Measurements from ENCODE around the gene ERF.

ERF gene

GRCh38 chr19:42287017-42287826 lies 32.3 kb upstream of the ERF start:
- DNase-seq: no peak

- DNase-seq: no peak
Measured at GRCh38 chr19:42286349-42287016, 31.6 kb upstream of the ERF start.

- DNase-seq: no peak
Measured at GRCh38 chr19:42285988-42286348, 31.0 kb upstream of the ERF start.

GRCh38 chr19:42285541-42285941 lies 30.6 kb upstream of the ERF start:
- no peak for DNase-seq

- no peak for DNase-seq
Measured at GRCh38 chr19:42284591-42285341, 29.8 kb upstream of the ERF start.

GRCh38 chr19:42284066-42284501 lies 29.2 kb upstream of the ERF start:
- DNase-seq: peak; percentile 84 to 85

- DNase-seq: peak; percentile 95 to 96
Measured at GRCh38 chr19:42283188-42284065, 28.5 kb upstream of the ERF start.

- DNase-seq: no peak
Measured at GRCh38 chr19:42282819-42283187, 27.9 kb upstream of the ERF start.

- no peak for DNase-seq
Measured at GRCh38 chr19:42281827-42282762, 27.2 kb upstream of the ERF start.

GRCh38 chr19:42281146-42281826 lies 26.4 kb upstream of the ERF start:
- DNase-seq: no peak

GRCh38 chr19:42280815-42281145 lies 25.9 kb upstream of the ERF start:
- DNase-seq: peak in 1 of 2 experiments; percentile 52

- DNase-seq: peak; percentile 80 to 83
Measured at GRCh38 chr19:42279902-42280814, 25.2 kb upstream of the ERF start.

- no peak for DNase-seq
Measured at GRCh38 chr19:42279155-42279901, 24.4 kb upstream of the ERF start.

- no peak for DNase-seq
Measured at GRCh38 chr19:42278452-42279154, 23.7 kb upstream of the ERF start.

GRCh38 chr19:42277821-42278451 lies 23.0 kb upstream of the ERF start:
- no peak for DNase-seq

- no peak for DNase-seq
Measured at GRCh38 chr19:42276821-42277220, 21.9 kb upstream of the ERF start.

- no peak for DNase-seq
Measured at GRCh38 chr19:42276284-42276683, 21.4 kb upstream of the ERF start.

- no peak for DNase-seq
Measured at GRCh38 chr19:42275517-42275916, 20.6 kb upstream of the ERF start.

All from stimulated activated CD4-positive, alpha-beta T cell treated with anti-CD3 and anti-CD28 coated beads, Interleukin-4, amount 100 ng/mL, for 4 hours (primary cell).